ENCODE measurements around the gene STAG2.

- no peak for TF ChIP-seq POLR2A (IDR thresholded peaks at IDR 0.05; ENCODE audit: low read length)
- no peak for TF ChIP-seq GATA1 (IDR thresholded peaks at IDR 0.05; ENCODE audit: low read depth, low read length)
Measured at GRCh38 chrX:123924186-123924585, 37.3 kb upstream of the STAG2 start.

Measured in erythroblast (primary cell).